ENCODE measurements around the gene DNHD1. TPM values are rescaled to one million over a fixed set of nuclear protein-coding genes. Genes with fewer than 3 reads are reported as not detected.

DNHD1 gene
- total RNA-seq, 1 donor from 2014 or later: 5.0 TPM

DNA sequence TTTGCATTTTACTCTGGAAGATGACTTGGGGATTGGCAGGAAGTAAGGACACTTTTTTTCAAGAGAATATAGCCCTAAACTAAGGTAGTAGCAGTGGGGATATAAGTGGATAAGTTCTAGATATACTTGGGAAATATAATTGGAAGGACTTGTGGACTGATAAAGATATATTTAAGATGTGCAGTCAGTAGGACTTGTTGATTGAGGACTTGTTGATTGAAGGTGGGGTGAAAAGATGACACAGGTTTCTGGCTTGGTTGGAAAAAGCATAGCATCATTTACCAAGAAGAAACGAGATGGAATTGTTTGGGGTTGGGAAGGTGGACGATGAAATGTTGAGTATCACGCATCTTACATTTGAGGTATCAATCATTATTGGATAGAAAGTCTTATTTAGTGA is 116.4 kb downstream of the DNHD1 start:
- Histone ChIP-seq H3K9me3 (ENCODE audit: low read depth) (no peaks in the 10 kb centered on the region), H3K79me2 (ENCODE audit: low read depth) (peaks cover 19% of the 10 kb centered on the region), H3K27me3 (no peaks in the 10 kb centered on the region), H3K4me1 (peaks cover 6% of the 10 kb centered on the region), H3F3A (ENCODE audit: low read depth) (peaks cover 28% of the 10 kb centered on the region), H3K36me3 (no peaks in the 10 kb centered on the region), H2AFZ (replicated peaks) (no peak overlapping the region), H3K9ac (no peak overlapping the region), H3K4me3 (no peak overlapping the region), H3K27ac (no peak overlapping the region), H3K4me2 (peak overlapping the region; percentile 100), H4K20me1 (ENCODE audit: low read depth) (peaks cover 7% of the 10 kb centered on the region)
- Mint-ChIP-seq H3K9me3 (no peaks in the 10 kb centered on the region), H3K27me3 (ENCODE audit: insufficient read depth, low read depth) (peaks cover 9% of the 10 kb centered on the region), H3K4me1 (peaks cover 12% of the 10 kb centered on the region), H3K36me3 (peaks cover 28% of the 10 kb centered on the region), H3K4me3 (no peak overlapping the region), H3K27ac (no peak overlapping the region)
- DNase-seq (ENCODE audit: low spot score): no peak
- TF ChIP-seq EZH2 (IDR thresholded peaks at IDR 0.05) (no peak), EZH2phosphoT487 (IDR thresholded peaks at IDR 0.05) (no peak)
- TF ChIP-seq, protein P1, sequence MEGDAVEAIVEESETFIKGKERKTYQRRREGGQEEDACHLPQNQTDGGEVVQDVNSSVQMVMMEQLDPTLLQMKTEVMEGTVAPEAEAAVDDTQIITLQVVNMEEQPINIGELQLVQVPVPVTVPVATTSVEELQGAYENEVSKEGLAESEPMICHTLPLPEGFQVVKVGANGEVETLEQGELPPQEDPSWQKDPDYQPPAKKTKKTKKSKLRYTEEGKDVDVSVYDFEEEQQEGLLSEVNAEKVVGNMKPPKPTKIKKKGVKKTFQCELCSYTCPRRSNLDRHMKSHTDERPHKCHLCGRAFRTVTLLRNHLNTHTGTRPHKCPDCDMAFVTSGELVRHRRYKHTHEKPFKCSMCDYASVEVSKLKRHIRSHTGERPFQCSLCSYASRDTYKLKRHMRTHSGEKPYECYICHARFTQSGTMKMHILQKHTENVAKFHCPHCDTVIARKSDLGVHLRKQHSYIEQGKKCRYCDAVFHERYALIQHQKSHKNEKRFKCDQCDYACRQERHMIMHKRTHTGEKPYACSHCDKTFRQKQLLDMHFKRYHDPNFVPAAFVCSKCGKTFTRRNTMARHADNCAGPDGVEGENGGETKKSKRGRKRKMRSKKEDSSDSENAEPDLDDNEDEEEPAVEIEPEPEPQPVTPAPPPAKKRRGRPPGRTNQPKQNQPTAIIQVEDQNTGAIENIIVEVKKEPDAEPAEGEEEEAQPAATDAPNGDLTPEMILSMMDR (IDR thresholded peaks at IDR 0.05): no peak

DNA sequence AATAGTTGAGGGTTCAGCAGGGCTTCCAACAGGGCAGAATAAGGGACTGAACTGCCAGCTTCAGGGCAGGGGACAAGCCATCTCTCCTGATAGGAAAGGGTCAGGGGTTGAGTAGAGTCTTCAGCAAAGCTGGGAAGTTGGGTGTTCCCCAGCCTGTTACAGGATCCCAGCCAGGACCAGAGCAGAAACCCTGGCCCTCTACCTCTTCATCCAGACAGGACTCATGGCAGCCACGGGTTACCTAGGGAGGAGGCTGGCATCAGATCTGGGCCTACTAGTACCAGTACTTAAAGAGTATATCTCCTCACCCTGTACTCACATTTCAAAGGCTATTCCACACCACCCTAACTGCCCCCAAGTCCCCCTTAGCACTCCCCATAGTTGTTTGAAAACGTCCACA is 117.4 kb downstream of the DNHD1 start:
- no peaks in the 10 kb centered on the region for H3K9me3 Mint-ChIP-seq
- H3K9ac ChIP-seq: no peak overlapping the region
- H3K27me3 ChIP-seq: no peaks in the 10 kb centered on the region
- no peak overlapping the region for H3K4me3 ChIP-seq
- H3K79me2 ChIP-seq (ENCODE audit: low read depth): peaks cover 21% of the 10 kb centered on the region
- H4K20me1 ChIP-seq (ENCODE audit: low read depth): peaks cover 7% of the 10 kb centered on the region
- peaks cover 6% of the 10 kb centered on the region for H3K27me3 Mint-ChIP-seq (ENCODE audit: insufficient read depth, low read depth)
- H3K36me3 ChIP-seq: no peaks in the 10 kb centered on the region
- H3K4me3 Mint-ChIP-seq: no peak overlapping the region
- TF ChIP-seq, protein P1 (IDR thresholded peaks at IDR 0.05): no peak
- no peak for TF ChIP-seq EZH2 (IDR thresholded peaks at IDR 0.05)
- no peak for TF ChIP-seq EZH2phosphoT487 (IDR thresholded peaks at IDR 0.05)
- H3F3A ChIP-seq (ENCODE audit: low read depth): peaks cover 19% of the 10 kb centered on the region
- H3K4me1 Mint-ChIP-seq: peaks cover 12% of the 10 kb centered on the region
- peaks cover 22% of the 10 kb centered on the region for H3K36me3 Mint-ChIP-seq
- DNase-seq (ENCODE audit: low spot score): no peak
- H3K27ac ChIP-seq: no peak overlapping the region
- H3K9me3 ChIP-seq (ENCODE audit: low read depth): no peaks in the 10 kb centered on the region
- no peak overlapping the region for H3K27ac Mint-ChIP-seq
- H2AFZ ChIP-seq (replicated peaks): no peak overlapping the region
- H3K4me1 ChIP-seq: peaks cover 9% of the 10 kb centered on the region
- no peak overlapping the region for H3K4me2 ChIP-seq

DNA sequence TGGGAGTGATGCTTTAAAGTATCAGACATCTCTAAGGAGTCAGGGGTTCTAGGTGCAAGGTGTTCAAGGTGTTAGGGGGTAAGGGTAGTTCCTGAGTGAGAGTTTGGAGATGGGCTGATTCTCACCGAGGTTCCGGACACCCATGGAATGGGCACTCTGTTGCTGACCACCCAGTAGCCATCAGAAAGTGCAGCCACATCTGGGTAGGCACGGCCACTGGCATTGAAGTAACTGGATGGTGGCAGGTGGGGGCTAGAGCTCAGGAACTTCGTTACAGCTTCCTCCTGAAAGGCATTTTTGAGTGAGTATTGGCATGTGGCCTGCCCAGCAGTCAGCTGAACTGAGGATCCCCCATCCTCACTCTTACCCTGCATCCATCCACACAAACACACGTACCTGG is 118.0 kb downstream of the DNHD1 start:
- no peak overlapping the region for H3K27ac ChIP-seq

More for the DNA sequence above, 118.0 kb downstream of the DNHD1 start:
- H2AFZ ChIP-seq (replicated peaks): no peak overlapping the region
- Mint-ChIP-seq H3K27me3 (ENCODE audit: insufficient read depth, low read depth) (peaks cover 4% of the 10 kb centered on the region), H3K4me1 (peaks cover 9% of the 10 kb centered on the region), H3K36me3 (peaks cover 16% of the 10 kb centered on the region), H3K4me3 (peak overlapping the region; percentile 37), H3K27ac (no peak overlapping the region), H3K9me3 (no peaks in the 10 kb centered on the region)
- H3K9me3 ChIP-seq (ENCODE audit: low read depth): no peaks in the 10 kb centered on the region
- peaks cover 15% of the 10 kb centered on the region for H3K4me1 ChIP-seq
- no peak overlapping the region for H3K4me2 ChIP-seq
- H3K9ac ChIP-seq: no peak overlapping the region
- H3K36me3 ChIP-seq: no peaks in the 10 kb centered on the region
- TF ChIP-seq EZH2 (IDR thresholded peaks at IDR 0.05) (no peak), EZH2phosphoT487 (IDR thresholded peaks at IDR 0.05) (no peak)
- TF ChIP-seq, protein P1 (IDR thresholded peaks at IDR 0.05): no peak
- H3K27me3 ChIP-seq: no peaks in the 10 kb centered on the region
- peaks cover 21% of the 10 kb centered on the region for H3F3A ChIP-seq (ENCODE audit: low read depth)
- peaks cover 21% of the 10 kb centered on the region for H3K79me2 ChIP-seq (ENCODE audit: low read depth)
- peaks cover 7% of the 10 kb centered on the region for H4K20me1 ChIP-seq (ENCODE audit: low read depth)
- DNase-seq (ENCODE audit: low spot score): no peak
- no peak overlapping the region for H3K4me3 ChIP-seq

Data from neural progenitor cell (in vitro differentiated cells).